ENCODE data around the gene PRKCE. TPM values are rescaled to one million over a fixed set of nuclear protein-coding genes. Genes with fewer than 3 reads are reported as not detected.

PRKCE gene
- total and polyA plus RNA-seq, 2 donors (not counting 1 experiment from before 2014, with no cell fraction given), result 23.6 to 271 TPM

- peaks cover 0 to 3% (median 0%) of the 10 kb centered on the region in 4 experiments for H3K27me3 ChIP-seq (replicated peaks in 1 of 4; ENCODE audit: control extremely low read depth in 1 of 4, control insufficient read depth in 3 of 4, insufficient read depth in 4 of 4, low read length in 3 of 4)
- intact Hi-C loops (cut with micrococcal nuclease), result no loop called here
- no peak overlapping the region for H3K4me3 ChIP-seq (ENCODE audit: control extremely low read depth in 1 of 5, extremely low read depth in 1 of 5, insufficient read depth in 1 of 5, low read depth in 2 of 5, low read length in 4 of 5)
- Mint-ChIP-seq H3K9me3 (ENCODE audit: insufficient read depth) (no peaks in the 10 kb centered on the region), H3K4me1 (no peaks in the 10 kb centered on the region), H3K27me3 (peaks cover 3% of the 10 kb centered on the region), H3K4me3 (no peak overlapping the region), H3K27ac (no peak overlapping the region)
- 97% methylated on average over 2 of the region's 4 CpGs for WGBS (ENCODE audit: insufficient coverage)
- H3K9me3 ChIP-seq (ENCODE audit: control extremely low read depth in 1 of 3, control insufficient read depth in 2 of 3, insufficient read depth in 1 of 3, low read length in 2 of 3), result no peaks in the 10 kb centered on the region
- no peak overlapping the region for H2AFZ ChIP-seq (ENCODE audit: insufficient read depth, low read depth, low read length, poor library complexity, severe bottlenecking)
- no peak for TF ChIP-seq EZH2 (IDR thresholded peaks at IDR 0.05; ENCODE audit: borderline replicate concordance, insufficient read depth, low read depth, low read length, poor library complexity, severe bottlenecking)
- TF ChIP-seq, protein P1, sequence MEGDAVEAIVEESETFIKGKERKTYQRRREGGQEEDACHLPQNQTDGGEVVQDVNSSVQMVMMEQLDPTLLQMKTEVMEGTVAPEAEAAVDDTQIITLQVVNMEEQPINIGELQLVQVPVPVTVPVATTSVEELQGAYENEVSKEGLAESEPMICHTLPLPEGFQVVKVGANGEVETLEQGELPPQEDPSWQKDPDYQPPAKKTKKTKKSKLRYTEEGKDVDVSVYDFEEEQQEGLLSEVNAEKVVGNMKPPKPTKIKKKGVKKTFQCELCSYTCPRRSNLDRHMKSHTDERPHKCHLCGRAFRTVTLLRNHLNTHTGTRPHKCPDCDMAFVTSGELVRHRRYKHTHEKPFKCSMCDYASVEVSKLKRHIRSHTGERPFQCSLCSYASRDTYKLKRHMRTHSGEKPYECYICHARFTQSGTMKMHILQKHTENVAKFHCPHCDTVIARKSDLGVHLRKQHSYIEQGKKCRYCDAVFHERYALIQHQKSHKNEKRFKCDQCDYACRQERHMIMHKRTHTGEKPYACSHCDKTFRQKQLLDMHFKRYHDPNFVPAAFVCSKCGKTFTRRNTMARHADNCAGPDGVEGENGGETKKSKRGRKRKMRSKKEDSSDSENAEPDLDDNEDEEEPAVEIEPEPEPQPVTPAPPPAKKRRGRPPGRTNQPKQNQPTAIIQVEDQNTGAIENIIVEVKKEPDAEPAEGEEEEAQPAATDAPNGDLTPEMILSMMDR (IDR thresholded peaks at IDR 0.05), result no peak
- H3K79me2 ChIP-seq (ENCODE audit: control insufficient read depth, insufficient read depth, low read length), result no peaks in the 10 kb centered on the region
- ChIA-PET POLR2A (no interaction called here), CTCF (no interaction called here)
- H3K4me1 ChIP-seq (ENCODE audit: control insufficient read depth in 2 of 2, insufficient read depth in 2 of 2, low read length in 2 of 2), result no peaks in the 10 kb centered on the region
- no peak for DNase-seq
- H3K9ac ChIP-seq (ENCODE audit: low read length), result no peak overlapping the region
- no peaks in the 10 kb centered on the region for H4K20me1 ChIP-seq (ENCODE audit: control insufficient read depth, insufficient read depth, low read length, poor library complexity, severe bottlenecking)
- no peak for ATAC-seq (ENCODE audit: low read depth)
- H3K4me2 ChIP-seq (replicated peaks; ENCODE audit: low read depth, low read length, poor library complexity, severe bottlenecking), result no peak overlapping the region
- no peaks in the 10 kb centered on the region for H3K36me3 ChIP-seq (replicated peaks in 1 of 2; ENCODE audit: control extremely low read depth in 1 of 2, control insufficient read depth in 1 of 2, extremely low read depth in 1 of 2, insufficient read depth in 2 of 2, low read length in 1 of 2)
- H3K27ac ChIP-seq (ENCODE audit: low read length in 2 of 2), result no peak overlapping the region
These were observed 584.8 kb downstream of the PRKCE start for GRCh38 chr2:46236006-46236875.
